ENCODE results near the gene B3GAT1.
A peak's percentile ranks its signal among the peaks of the same experiment; 100 is the strongest.

Gene B3GAT1

DNA sequence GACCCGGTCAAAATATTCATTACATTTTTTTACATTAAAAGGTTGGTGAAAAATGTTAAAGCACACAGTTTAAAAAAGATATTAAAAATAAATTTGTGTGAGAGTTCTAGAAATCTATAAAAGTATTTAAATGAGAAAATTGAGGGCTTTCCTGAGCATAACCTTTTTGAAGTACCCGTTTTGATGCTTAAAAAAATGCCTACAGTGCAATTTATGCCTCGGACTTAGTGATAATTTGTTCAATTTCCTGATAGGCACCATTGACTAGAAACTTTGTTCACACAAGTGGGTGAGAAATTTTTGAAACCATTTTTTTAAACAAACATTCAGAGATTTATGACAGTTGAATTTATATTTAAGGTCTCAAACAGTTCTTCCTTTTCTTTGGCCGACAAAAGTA is 29.7 kb upstream of the B3GAT1 start:
- no peak for DNase-seq (ENCODE audit: low spot score)

DNA sequence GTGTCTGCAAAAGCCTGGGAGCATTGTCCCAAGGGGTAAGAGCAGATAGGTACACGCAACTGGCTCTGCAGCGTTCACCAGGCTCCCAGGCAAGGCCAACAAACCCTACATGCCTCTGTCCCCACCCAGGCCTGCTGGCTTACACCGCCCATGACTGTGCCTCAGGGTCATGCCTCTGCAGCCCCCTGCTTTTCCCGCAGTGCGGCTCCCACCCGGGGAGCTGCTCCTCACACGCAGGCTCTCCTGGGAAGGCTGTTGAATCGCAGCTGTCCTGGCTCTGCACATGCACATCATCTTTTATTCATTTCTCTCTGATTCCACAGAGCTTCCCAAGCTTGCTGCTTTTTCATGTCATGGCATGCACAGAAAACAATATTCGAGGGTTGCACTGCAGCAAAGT is 29.2 kb upstream of the B3GAT1 start:
- DNase-seq (ENCODE audit: low spot score): no peak

DNA sequence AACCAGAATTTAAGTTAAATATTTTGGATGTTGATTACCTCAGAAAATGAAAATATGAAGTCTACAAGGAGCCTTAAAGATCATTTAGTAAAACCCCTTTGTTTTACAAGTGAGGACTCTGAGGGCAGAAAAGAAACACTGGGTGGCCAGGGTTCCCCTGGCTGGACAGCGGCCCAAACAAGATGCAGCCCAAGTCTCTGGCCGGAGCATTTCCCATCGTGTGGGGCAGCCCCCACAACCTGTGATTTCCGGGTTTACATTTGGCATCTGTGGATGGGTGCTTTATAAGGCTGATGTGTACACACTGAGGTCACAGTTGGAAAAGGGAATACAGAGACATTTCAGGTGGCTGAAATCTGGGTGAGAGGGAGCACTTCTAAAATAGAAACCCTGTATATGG is 28.8 kb upstream of the B3GAT1 start:
- DNase-seq (ENCODE audit: low spot score): no peak

DNA sequence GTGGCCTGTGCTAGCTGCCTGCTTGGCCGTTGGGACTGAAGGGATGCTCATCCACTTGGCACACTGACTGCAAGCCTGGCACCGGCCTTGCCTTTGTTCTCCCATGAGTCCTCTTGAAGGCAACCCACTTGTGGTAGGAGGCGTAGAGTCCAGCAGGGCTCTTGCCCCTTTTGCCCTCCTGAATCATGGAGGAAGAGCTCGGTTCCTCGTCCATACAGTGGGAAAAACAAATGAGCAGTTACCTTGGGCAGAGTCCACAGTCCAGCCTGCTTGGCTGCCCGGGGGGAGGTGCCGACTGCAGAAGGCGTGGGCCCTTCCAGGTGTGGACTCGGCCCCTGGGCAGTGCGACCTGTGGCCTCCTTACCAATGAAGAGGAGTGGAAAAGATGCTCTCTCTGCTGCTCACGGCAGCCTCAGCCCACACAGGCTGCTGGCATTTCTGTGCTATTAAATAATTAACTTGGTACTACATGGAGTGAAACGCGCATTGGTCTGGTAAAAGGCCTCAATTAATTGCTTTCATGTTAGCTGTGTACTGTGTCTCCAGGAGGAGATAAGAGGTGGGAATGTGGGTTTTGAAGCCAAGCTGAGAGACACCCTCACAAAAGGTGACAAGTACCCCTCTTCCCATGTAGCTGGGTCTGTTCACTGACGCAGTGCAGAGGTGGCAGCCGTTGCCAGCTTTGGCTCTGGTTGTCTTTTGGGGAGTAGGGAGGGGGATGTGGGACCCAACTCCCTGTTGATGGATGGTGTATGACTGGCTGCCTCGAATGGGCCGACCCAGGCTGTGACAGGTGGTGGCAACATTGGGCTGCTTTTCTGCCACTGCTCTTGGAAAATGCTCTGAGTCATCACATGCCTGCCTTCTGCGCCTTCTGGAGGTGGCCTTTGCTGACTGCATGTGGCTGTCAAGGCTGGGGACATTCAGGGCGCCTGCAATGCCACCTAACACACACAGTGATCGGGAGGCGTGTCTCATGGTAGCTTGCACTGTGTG is 26.8 kb upstream of the B3GAT1 start:
- DNase-seq (ENCODE audit: low spot score): peak; percentile 65

DNA sequence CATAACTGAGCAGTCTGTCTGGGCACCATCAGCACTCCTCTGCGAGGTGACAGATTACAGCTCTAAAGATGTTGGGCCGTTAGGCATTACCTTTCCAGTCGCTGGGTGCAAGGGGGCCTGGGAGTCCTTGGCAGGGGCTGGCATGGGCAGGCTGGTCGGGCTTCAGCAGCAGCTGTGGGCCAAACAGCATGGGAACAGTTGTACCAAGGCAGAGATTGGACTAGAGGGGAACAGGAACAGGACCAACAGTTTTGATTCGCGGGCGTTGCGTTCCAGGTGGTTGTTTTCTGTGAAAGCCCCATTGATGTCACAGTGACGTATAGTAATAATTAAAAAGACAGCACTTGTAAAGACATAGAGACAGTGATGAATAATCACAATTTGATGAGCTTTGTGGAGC is 25.8 kb upstream of the B3GAT1 start:
- no peak for DNase-seq (ENCODE audit: low spot score)

DNA sequence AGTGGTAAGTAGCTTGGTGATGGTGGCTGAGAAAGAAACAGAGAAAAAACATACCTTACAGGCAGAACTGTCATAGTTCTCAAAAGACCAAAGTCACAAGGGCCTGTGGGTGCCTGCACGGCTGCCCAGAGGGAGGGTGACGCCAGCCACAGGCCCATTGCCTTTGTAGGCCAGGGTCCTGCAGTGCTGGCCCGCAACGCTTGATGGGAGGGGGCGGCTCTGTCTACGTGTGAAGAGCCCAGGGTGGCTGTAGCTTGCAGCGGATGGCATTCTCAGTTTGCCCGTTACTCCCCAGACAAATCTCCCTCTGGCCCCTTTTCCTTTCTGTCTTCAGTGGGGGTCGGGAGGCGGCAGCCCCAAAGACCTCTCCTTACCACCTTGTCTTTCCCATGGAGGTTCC is 24.7 kb upstream of the B3GAT1 start:
- no peak for DNase-seq (ENCODE audit: low spot score)

DNA sequence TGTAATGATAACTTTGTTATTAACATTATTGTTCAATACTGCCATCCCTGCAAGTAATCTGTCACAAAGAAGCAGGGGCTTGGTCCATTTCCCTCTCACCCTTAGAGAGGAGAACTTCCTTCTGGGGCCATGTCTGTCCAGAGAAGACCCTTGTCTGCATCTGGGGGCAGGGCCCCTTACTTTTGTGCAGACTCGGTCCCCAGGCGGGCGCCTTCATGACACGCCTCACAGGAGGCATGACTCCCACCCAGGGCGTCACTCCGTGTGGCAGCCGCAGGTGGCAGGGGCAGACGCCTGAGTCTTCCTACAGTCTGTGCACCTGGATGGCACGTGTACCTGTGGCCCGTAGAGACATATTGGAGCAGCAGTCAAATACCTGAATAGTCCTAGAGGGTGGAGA is 21.8 kb upstream of the B3GAT1 start:
- DNase-seq (ENCODE audit: low spot score): no peak

DNA sequence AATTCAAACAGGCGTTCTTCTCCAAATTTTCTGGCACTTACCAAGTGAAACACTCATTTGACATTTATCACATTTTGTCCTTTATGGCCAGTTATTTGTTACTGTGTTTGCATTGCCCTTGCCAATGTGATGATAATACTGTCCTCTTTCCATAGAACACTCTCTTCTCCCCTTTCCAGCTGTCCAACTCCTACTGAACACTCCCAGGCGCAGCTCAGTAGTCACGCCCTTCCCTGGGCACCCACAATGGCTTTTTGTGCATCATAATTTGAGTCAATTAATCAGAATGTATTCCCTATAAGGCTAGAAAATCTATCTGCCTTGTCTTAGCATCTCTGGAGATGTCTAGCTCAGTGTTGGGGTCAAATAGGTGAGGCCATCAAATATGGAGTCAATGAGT is 21.2 kb upstream of the B3GAT1 start:
- peak; percentile 22 for DNase-seq (ENCODE audit: low spot score)

DNA sequence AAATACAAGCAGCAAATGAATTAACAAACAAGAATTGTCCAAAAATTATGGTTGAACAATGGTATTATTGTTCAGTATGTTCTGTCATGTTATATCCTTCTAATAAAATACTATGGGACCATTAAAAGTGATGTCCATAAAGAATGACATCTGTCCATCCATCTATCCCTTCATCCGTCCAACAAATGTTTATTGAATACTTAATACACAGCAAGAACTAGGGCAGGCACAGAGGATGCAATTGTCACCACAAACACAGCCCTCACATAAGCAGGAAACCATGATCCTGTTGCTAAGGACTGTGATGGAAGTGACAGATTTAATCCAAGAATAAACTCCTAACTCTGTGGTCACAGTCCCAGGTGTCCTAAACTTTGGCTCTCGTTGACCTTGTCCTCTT is 20.7 kb upstream of the B3GAT1 start:
- peak; percentile 51 for DNase-seq (ENCODE audit: low spot score)

DNA sequence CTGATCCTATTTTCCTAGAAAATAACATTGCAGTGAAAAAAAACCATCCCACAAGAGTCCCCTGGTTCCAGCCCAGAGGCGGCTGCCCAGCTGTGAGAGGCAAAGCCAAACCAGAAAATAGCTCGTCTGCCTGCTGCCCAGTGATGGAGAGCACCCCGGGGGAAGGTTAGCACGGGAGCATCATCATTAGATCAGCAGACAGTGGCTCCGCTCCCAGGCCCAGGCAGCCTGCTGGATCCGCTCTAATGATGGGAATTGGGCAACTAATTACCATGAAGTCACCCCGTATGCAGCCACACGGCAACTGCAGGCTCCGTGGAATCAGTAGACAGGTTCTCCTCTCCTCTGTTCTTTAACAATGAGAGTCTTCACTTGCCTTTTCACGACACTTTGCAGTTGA is 17.1 kb upstream of the B3GAT1 start:
- no peak for DNase-seq (ENCODE audit: low spot score)

DNA sequence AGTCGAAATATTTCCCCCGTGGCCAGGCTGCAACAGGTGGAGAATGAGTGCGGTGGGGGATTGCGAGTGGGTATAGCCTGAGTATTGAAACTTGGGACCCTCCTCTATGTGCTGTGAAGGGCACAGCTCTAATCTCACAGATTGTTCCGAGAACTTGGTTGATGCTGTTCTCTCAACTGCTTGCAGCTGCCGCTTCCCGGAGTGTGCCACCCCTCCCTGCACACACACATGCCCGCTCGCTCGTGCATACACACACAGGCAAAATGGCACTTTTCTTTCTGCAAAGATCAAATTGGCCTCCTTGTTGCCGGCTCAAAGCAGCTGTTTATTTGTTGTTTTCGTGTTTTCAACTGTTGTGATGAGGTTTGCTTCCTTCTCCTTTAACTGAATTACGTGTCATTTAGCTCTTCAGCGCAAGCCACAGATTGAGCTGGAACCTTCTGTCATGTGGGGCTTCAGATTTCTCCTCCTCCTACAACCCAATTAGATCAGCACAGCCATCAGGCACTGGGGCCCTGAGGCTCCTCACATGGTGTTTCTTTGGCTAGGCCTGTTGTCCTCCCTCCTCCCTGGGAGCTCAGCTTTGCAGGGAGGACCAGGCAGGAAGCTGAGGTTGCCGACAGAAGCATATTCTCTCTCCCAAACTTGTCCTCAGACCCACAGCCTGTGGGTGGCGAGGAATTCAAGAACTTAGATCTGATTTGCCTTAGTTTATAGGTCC is 13.9 kb upstream of the B3GAT1 start:
- DNase-seq (ENCODE audit: low spot score): peak; percentile 71

DNA sequence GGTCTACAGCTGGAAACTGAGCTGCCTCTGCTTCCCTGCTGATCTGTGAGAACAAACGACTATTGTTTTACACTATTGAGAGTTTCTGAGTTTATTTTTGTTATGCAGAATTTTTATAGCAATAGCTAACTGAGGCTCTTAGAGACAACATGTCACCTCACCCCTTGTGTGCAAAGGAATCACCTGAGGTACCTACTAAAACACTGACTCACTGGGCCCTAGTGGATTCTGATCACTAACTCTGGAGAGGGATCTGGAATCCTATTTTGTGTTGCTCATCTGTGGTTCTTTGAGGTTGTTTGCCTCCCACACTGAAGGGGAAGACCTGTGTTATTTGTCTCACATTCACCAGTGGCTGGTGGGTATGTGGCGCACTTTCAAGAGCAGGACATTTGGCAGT is 13.4 kb upstream of the B3GAT1 start:
- DNase-seq (ENCODE audit: low spot score): peak; percentile 57

DNA sequence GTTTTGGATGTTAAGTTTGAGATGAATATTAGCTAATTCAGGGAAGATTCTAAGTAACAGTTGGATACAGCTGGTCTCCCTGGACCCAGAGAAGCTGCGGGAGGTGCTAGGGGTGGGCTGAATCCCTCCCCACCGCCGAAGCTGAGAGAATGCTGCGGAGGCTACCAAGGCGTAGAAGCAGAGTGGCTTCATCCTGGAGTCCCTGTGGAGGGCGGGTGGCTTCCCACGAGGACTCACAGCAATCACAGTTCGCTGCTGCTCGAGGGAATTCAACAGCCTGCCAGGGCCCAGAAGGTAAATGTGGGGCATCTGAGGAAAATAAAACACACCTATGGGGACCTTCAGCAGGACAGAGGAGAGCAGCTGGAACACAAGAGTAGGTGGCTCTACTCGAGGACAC is 11.1 kb upstream of the B3GAT1 start:
- no peak for DNase-seq (ENCODE audit: low spot score)

DNA sequence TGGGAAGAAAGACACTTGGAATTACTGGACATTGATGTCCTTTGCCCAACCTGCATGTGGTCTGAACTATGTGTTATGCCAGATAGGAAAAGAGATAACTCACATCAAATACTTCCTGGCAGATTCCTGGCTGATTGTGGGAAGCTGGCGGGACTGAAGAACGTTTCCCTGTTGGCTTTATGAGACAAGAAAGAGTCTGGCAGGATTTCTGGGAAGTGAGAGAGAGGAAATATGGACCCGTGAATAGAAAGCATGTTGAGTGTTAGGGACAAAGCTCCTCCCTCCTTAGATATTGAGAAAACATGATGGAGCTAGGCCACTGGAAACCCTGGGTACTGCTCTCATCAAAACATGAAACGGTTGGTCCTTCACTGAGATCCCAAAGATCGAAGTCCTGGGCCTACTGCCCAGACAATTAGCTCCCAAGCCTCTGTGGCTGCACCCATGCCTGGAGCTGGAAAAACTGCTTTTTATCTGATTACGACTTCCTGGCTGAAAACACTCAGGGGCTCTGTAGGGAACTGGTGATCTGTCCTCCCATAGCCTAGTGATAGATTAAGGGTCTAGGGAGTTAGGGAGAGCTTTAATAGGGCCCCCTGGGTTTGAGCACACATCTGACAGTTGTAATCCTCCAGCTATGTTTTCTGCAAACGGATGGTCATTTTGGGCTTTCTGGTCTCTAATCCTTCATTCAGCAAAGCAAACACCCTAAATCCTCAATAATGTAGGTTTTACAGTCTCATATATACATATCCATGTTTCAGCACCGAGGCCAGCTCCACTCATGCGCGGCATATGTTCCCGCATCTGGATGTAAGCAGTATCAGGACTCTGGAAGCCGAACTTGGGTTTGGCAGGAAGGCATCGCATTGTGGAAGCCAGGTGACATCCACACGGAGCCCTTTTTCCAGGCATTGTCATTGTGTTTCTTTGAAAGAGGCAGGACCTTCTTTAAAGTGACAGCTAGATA is 6.1 kb upstream of the B3GAT1 start:
- peak; percentile 31 for DNase-seq (ENCODE audit: low spot score)

DNA sequence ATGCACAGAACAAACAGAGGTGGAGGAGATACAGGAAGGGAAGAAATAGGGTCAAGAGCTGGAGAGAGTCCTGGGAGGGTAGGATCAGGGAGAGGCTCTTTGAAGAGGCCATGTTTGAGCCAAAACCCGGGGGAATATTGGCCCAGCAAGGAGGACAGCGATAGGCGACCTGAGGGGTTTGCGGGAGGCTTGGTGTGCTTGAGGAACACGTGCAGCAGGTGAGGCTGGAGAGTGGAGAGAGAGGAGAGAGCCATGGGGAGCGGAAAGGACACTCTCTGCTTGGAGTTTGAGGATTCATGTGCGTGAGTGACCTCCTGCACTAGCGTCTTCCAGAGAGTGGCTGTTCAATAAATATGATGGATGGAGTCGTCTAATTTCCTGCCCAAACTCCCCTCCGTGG is 4.7 kb upstream of the B3GAT1 start:
- no peak for DNase-seq (ENCODE audit: low spot score)

DNA sequence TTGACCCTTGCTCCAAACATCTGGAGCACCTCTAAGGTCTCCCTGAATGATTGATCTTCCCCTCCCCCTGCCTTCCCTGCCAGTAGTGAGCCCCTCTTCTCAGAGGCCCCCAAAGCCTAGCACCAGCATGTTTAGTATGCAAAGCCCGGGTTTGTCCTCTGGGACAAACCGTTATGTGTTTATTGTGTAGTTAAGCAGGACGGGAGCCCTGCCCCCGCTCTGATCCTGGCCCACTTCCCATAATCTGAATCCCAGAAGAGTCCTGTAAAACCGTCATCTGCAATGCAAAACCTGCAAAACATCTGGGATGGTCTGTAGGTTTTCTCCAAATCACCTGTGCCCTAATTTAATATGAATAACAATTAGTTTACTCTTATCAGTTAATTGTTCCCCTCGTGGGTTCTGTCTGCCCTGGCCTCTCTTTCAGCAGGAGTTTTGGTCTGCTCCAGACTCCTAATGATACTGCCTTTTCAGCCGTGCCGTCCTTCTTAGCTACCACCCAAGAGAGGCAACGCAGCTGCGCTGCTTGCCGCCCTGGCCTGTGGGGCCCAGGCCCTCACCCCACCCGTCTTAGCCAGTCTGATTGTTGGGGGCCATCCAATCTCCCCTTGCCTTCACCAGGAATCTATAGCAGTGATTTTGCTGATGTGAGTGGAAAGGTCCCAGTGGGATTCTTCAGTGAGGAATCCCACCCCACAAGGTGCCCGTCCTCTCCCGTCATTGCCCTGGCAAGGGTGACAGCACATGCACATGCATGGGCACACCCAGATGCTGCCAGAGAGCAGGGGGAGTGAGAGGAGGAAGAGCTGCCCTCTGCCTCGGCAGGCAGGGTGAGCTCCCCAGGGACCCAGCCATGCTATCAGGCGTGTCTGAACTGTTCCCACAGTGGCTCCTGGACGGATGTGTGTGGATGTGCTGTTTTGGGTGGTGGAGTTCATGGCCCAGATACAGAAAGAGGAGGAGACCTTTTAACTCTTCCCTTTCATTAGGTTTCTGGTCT is 3.0 kb upstream of the B3GAT1 start:
- peak; percentile 80 for DNase-seq (ENCODE audit: low spot score)

DNA sequence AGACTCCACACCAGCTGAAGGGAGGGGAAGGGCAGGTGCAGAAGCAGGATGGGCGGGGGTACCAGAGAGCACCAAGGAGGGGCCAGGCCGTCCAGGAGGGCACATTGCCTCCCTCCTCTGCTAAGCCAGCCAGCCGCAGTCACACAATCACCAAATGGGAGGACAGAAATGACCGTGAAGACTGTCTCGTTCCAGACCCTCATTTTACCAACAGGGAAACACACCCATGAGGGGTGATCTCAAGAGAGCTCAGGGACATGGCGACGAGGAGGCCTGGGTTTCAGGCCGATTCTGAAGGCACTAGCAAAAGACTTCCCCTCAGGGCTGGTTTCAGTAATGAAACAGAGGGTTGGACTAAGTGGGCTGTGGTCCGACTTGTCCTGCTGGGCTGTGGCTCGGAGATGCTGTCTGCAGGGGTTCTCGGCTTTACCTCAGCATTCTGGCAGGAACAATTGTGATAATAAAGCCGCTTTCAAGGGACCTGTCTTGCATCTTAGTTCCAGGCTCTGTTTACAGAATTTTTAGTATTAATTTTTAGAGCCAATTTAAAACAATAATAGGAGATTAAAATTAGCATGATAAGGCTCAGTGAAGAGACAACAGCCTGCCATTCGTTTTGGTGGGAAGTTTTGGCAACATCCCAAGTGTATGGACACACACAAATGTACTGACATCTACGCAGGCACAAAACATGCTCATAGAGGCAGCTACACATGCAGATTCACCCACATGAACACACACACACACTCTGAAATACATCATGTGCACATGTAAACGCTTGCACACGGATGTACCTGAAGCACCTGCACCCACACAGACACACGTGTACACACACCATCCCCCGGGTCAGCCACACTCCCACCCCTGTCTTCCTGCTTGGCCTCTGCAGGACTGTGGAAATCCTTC is 2.0 kb upstream of the B3GAT1 start:
- DNase-seq (ENCODE audit: low spot score): peak; percentile 39

DNA sequence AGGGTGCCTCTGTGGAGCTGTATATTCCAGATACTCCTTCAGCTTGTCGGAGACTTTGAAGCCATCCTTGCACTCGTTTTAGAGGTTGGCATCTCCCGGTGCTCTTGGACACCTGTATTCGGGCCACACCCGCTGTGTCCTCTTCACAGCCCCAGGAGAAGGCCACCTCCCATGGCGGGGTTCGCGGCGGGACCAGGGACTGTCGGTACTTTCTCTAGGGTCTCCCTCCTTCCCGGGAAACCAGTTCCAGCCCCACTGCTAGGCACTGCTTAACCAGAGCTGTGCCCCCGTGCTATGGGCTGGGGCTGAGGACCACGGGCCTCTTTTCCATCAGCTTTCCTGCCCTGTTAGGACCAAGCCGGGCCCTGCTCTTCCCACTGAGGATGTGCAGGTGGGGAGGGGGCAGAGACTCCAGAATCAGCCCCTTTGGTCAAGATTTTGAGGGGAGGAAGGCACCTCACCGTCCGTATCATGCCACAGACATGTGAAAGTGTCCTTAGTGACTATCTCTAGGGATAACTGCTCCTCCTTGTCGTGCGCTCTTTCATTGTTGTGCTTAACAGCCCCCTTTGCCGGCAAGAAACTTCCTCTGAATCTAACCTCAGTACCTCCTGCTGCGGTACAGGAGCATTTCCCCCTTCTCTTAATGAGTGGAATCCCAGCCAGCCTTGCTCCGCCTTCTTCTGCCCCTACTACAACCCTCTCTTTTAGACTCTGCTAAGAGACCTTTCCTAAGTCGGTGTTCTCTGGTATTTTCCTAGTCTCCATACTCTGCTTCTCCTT is 1.2 kb upstream of the B3GAT1 start:
- peak; percentile 42 for DNase-seq (ENCODE audit: low spot score)

DNA sequence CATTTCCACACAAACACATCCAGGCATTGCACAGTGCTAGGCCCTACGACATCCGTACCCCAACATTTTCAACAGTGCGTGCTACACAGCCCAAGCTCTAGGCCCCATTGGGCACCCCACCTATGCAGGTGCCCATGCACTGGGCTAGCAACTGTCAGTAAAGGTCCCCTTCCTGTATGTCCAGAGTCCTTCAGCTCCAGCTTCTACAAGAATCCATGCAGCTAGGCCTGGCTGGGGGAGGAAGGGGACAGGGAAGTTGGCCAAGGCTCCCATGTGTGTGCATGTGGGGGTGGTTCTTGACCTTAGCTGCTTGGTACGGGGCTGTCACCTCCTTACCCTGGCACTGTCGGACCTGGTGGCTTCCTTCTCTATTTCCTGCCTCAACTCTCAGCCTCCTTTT is 1.3 kb downstream of the B3GAT1 start:
- peak; percentile 29 for DNase-seq (ENCODE audit: low spot score)
